Karpas-422 (cell line): ENCODE measurements around the gene ITPR2. TPM values are rescaled to one million over a fixed set of nuclear protein-coding genes. Genes with fewer than 3 reads are reported as not detected.

Source experiments
- DNase-seq: peaks from one replicate; pipeline ENCODE4 v3.0.0-alpha.2; 2015
- H2AFZ ChIP-seq: fragments of 200-600 bp; sonication (generic); 2 replicates; pipeline ENCODE4 v1.6.1; 2014; ENCODE audit warnings: antibody characterized with exemption, low read length, mixed read lengths
- H3K27ac ChIP-seq: fragments of 200-600 bp; sonication (generic); 2 replicates; pipeline ENCODE4 v1.5.1; 2014; ENCODE audit warnings: mild to moderate bottlenecking, low read length, moderate library complexity
- H3K27me3 ChIP-seq: fragments of 200-600 bp; sonication (generic); 2 replicates; pipeline ENCODE4 v1.6.1; 2014; ENCODE audit warnings: low read length, mixed read lengths
- H3K36me3 ChIP-seq: fragments of 200-600 bp; sonication (generic); 2 replicates; pipeline ENCODE4 v1.6.1; 2014; ENCODE audit warnings: low read length, mixed read lengths; ENCODE audit not compliant: insufficient read depth
- H3K4me1 ChIP-seq: fragments of 200-600 bp; sonication (generic); 2 replicates; pipeline ENCODE4 v1.6.1; 2014; ENCODE audit warnings: mild to moderate bottlenecking, low read length, mixed read lengths
- H3K4me2 ChIP-seq: fragments of 200-600 bp; sonication (generic); 2 replicates; pipeline ENCODE4 v1.6.1; 2014; ENCODE audit warnings: low read length, low read depth, mild to moderate bottlenecking; ENCODE audit not compliant: poor library complexity, severe bottlenecking
- H3K4me3 ChIP-seq: fragments of 200-600 bp; sonication (generic); 2 replicates; pipeline ENCODE4 v1.5.1; 2014; ENCODE audit warnings: mild to moderate bottlenecking, antibody characterized with exemption, low read length, mixed read lengths
- H3K79me2 ChIP-seq: fragments of 200-600 bp; sonication (generic); 2 replicates; pipeline ENCODE4 v1.6.1; 2014; ENCODE audit warnings: mild to moderate bottlenecking, low read length, mixed read lengths
- H3K9ac ChIP-seq: fragments of 200-600 bp; sonication (generic); 2 replicates; pipeline ENCODE4 v1.6.0; 2014; ENCODE audit warnings: low read length
- H3K9me2 ChIP-seq: fragments of 200-600 bp; sonication (generic), shearing (Covaris generic); replicated peaks from 2 replicates; pipeline ENCODE4 v1.6.0; 2014; ENCODE audit warnings: mild to moderate bottlenecking, low read length, moderate library complexity; ENCODE audit not compliant: insufficient read depth
- H3K9me3 ChIP-seq: fragments of 300-700, 200-600 bp; sonication (generic); 2 replicates; pipeline ENCODE4 v1.6.1; 2014; ENCODE audit warnings: low read length, mixed read lengths
- H4K20me1 ChIP-seq: fragments of 200-600 bp; sonication (generic); 2 replicates; pipeline ENCODE4 v1.6.1; 2014; ENCODE audit warnings: mild to moderate bottlenecking, antibody characterized with exemption, low read length, low read depth; ENCODE audit not compliant: insufficient read depth
- total RNA-seq: library from RNA; depleted of rRNA; stranded (reverse); fragments of >200 nt; shearing (Covaris generic); gene quantifications from 2 replicates; pipeline ENCODE4 v1.2.3, GENCODE V29; 2014; ENCODE audit warnings: low replicate concordance

ITPR2 gene
- total RNA-seq, 1 experiment from 2014 or later = 128 TPM

DNA sequence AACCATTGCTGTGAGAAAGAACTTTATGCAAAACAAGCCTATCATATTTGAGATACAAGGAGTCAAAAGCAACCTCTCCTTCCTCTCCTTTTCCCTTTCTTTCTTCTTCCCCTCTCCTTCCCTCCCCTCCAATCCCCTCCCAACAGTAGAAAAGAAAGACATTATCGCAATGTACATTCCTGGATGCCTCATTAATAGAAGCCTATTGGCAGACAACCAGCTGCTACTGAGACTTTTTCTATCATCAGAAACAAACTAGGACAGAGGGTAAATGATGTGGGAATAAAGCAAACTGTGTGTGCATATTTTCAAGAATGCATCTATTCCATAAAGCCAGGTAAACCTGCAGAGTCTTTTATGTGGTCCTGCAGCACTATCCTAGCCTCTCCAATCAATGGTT, 237.2 kb downstream of the ITPR2 start:
- Histone ChIP-seq H3K27me3 (no peaks in the 10 kb centered on the region), H3K9ac (no peak overlapping the region), H3K4me1 (no peaks in the 10 kb centered on the region), H4K20me1 (no peaks in the 10 kb centered on the region), H3K27ac (no peak overlapping the region), H3K79me2 (0 out of 2 replicates have a peak, but pooled peaks cover 5% of the 10 kb centered on the region), H3K36me3 (peaks cover 71% of the 10 kb centered on the region), H3K4me2 (no peak overlapping the region), H3K9me2 (no peaks in the 10 kb centered on the region), H3K9me3 (no peaks in the 10 kb centered on the region), H3K4me3 (no peak overlapping the region), H2AFZ (no peak overlapping the region)
- no peak for DNase-seq

DNA sequence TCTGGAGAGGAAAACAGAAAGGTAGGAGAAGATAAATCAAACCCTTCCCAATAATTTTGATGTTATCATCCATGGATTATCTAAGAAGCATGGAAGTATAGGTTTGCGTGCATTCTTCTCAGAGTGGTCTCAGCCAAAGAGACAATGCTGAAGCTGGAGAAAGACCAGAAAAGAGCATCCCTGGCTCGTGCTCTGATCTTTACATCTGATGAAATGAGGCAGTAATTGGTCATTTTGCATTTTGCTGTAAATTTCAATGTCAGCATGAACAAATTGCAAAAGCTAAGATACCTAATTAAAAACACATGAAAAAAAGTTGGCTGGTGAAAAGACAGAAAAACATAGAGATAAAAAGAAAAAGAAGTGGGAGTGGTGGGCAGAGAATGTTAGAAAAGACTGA, 252.4 kb downstream of the ITPR2 start:
- no peak overlapping the region for H3K9ac ChIP-seq
- 0 out of 2 replicates have a peak, but pooled peaks cover 3% of the 10 kb centered on the region for H3K9me2 ChIP-seq
- H4K20me1 ChIP-seq = no peaks in the 10 kb centered on the region
- no peak overlapping the region for H3K4me2 ChIP-seq
- no peaks in the 10 kb centered on the region for H3K9me3 ChIP-seq
- H3K27ac ChIP-seq = no peak overlapping the region
- no peak overlapping the region for H2AFZ ChIP-seq
- no peaks in the 10 kb centered on the region for H3K4me1 ChIP-seq
- no peak for DNase-seq
- H3K79me2 ChIP-seq = no peaks in the 10 kb centered on the region
- H3K4me3 ChIP-seq = no peak overlapping the region
- peaks cover 17% of the 10 kb centered on the region; the same call in 1 of the 2 replicates for H3K36me3 ChIP-seq
- H3K27me3 ChIP-seq = no peaks in the 10 kb centered on the region

DNA sequence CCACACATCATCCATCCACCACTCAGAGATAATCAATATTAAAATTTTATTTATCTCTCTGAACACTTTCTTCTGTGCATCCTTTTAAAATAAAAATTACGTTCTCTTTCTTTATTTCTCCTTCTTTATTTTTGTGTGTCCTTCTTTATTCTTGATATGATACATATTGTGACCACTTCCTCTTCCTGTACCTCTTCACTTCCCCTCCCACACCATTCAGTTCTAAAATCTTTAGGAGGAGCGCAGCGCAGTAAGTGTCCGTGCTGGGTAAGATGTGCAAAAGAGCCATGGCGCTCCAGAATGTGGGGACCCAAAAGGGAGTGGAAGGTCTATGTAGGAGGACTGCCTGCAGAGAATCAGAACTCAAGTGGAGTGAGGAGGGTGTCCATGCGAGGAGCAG, 256.7 kb downstream of the ITPR2 start:
- no peak for DNase-seq
- no peaks in the 10 kb centered on the region for H3K9me2 ChIP-seq
- no peaks in the 10 kb centered on the region for H3K4me1 ChIP-seq
- H3K79me2 ChIP-seq = 0 out of 2 replicates have a peak, but pooled peaks cover 3% of the 10 kb centered on the region
- H3K27me3 ChIP-seq = no peaks in the 10 kb centered on the region
- H3K4me3 ChIP-seq = no peak overlapping the region
- H3K4me2 ChIP-seq = no peak overlapping the region
- H3K27ac ChIP-seq = no peak overlapping the region
- H3K9ac ChIP-seq = no peak overlapping the region
- no peaks in the 10 kb centered on the region for H3K9me3 ChIP-seq
- H4K20me1 ChIP-seq = no peaks in the 10 kb centered on the region
- H2AFZ ChIP-seq = no peak overlapping the region
- peaks cover 17% of the 10 kb centered on the region; the same call in 1 of the 2 replicates for H3K36me3 ChIP-seq

- Histone ChIP-seq H3K36me3 (0 out of 2 replicates have a peak, but pooled peaks cover 4% of the 10 kb centered on the region), H3K79me2 (0 out of 2 replicates have a peak, but pooled peaks cover 3% of the 10 kb centered on the region), H3K4me3 (no peak overlapping the region), H3K27ac (no peak overlapping the region), H3K27me3 (no peaks in the 10 kb centered on the region), H3K9me2 (no peaks in the 10 kb centered on the region), H3K9me3 (no peaks in the 10 kb centered on the region), H3K4me2 (no peak overlapping the region), H3K9ac (no peak overlapping the region), H4K20me1 (no peaks in the 10 kb centered on the region), H2AFZ (no peak overlapping the region), H3K4me1 (no peaks in the 10 kb centered on the region)
- no peak for DNase-seq
Observed at GRCh38 chr12:26573225-26573909, 259.6 kb downstream of the ITPR2 start.

DNA sequence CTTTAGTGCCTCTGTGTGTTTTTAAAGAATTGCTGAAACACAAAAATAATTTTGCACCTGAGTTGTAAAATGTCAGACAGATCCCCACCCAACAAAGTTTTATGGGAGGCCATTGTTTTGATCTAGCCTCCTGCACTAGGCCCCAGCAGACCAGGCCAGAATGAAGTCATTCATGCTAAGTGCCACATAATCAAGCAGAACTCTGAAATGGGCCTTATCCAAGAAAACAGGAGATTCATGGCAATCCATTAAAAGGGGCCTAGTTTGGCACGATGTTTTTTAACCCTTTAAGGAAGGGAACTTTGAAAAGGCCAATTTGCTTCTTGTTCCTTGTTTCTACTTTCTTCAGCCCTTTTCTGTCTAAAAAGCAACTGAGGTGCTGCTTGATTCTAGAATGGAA, 260.9 kb downstream of the ITPR2 start:
- Histone ChIP-seq H3K27ac (no peak overlapping the region), H4K20me1 (no peaks in the 10 kb centered on the region), H3K9ac (no peak overlapping the region), H3K4me1 (no peaks in the 10 kb centered on the region), H3K4me3 (no peak overlapping the region), H3K9me2 (no peaks in the 10 kb centered on the region), H3K4me2 (no peak overlapping the region), H2AFZ (no peak overlapping the region), H3K79me2 (0 out of 2 replicates have a peak, but pooled peaks cover 3% of the 10 kb centered on the region), H3K27me3 (no peaks in the 10 kb centered on the region), H3K36me3 (0 out of 2 replicates have a peak, but pooled peaks cover 4% of the 10 kb centered on the region), H3K9me3 (no peaks in the 10 kb centered on the region)
- no peak for DNase-seq

GRCh38 chr12:26571560-26571959, 261.4 kb downstream of the ITPR2 start:
- no peak for DNase-seq
- Histone ChIP-seq H3K4me3 (no peak overlapping the region), H3K9me3 (no peaks in the 10 kb centered on the region)

GRCh38 chr12:26567126-26567525, 265.9 kb downstream of the ITPR2 start:
- H3K9ac ChIP-seq = no peak overlapping the region
- no peak overlapping the region for H2AFZ ChIP-seq
- no peak for DNase-seq
- no peaks in the 10 kb centered on the region for H3K9me2 ChIP-seq
- peaks cover 3% of the 10 kb centered on the region; the same call in 1 of the 2 replicates for H3K36me3 ChIP-seq
- H3K79me2 ChIP-seq = peaks cover 3% of the 10 kb centered on the region; the same call in 1 of the 2 replicates
- no peaks in the 10 kb centered on the region for H4K20me1 ChIP-seq
- no peaks in the 10 kb centered on the region for H3K9me3 ChIP-seq
- no peak overlapping the region for H3K4me2 ChIP-seq
- no peaks in the 10 kb centered on the region for H3K27me3 ChIP-seq
- no peak overlapping the region for H3K27ac ChIP-seq
- H3K4me1 ChIP-seq = 0 out of 2 replicates have a peak, but pooled peaks cover 3% of the 10 kb centered on the region
- no peak overlapping the region for H3K4me3 ChIP-seq

More at GRCh38 chr12:26571560-26571959, 261.4 kb downstream of the ITPR2 start:
- Histone ChIP-seq H2AFZ (no peak overlapping the region), H4K20me1 (no peaks in the 10 kb centered on the region), H3K4me1 (no peaks in the 10 kb centered on the region), H3K79me2 (0 out of 2 replicates have a peak, but pooled peaks cover 3% of the 10 kb centered on the region), H3K27me3 (no peaks in the 10 kb centered on the region), H3K36me3 (no peaks in the 10 kb centered on the region), H3K27ac (no peak overlapping the region), H3K9ac (no peak overlapping the region), H3K9me2 (no peaks in the 10 kb centered on the region), H3K4me2 (no peak overlapping the region)

GRCh38 chr12:26566675-26567074, 266.3 kb downstream of the ITPR2 start:
- Histone ChIP-seq H3K9ac (no peak overlapping the region), H3K4me2 (no peak overlapping the region), H3K4me1 (0 out of 2 replicates have a peak, but pooled peaks cover 3% of the 10 kb centered on the region), H3K36me3 (peaks cover 5% of the 10 kb centered on the region; the same call in 1 of the 2 replicates), H3K9me3 (no peaks in the 10 kb centered on the region), H3K4me3 (no peak overlapping the region), H3K79me2 (peaks cover 5% of the 10 kb centered on the region; the same call in 1 of the 2 replicates), H3K27ac (no peak overlapping the region), H2AFZ (no peak overlapping the region), H3K27me3 (no peaks in the 10 kb centered on the region), H4K20me1 (no peaks in the 10 kb centered on the region), H3K9me2 (no peaks in the 10 kb centered on the region)
- DNase-seq = no peak
